HCT116 (cell line): Measurements from ENCODE around the gene LYRM1. TPM values are rescaled to one million over a fixed set of nuclear protein-coding genes. Genes with fewer than 3 reads are reported as not detected.

Experiments
- ATAC-seq: fragments of 200-7000 bp; cut with Tn5 transposase; 2 replicates; pipeline ENCODE4 v1.9.1; 2020; ENCODE audit warnings: mild to moderate bottlenecking, moderate library complexity
- BruUV-seq: library from RNA; stranded (reverse); fragments of 400-500 nt; replicated peaks from 2 replicates; lab custom pipeline; 2021; lab: Mats Ljungman, UMichigan
- CTCF ChIA-PET: fragments of 300-600 bp; sonication (Branson Sonifier 250); formaldehyde crosslinking; loops from one replicate; lab custom pipeline; 2021; ENCODE audit warnings: antibody characterized with exemption; lab: Charles Lee
- POLR2A ChIA-PET: fragments of 300-600, 350-600 bp; sonication (Branson Sonifier 250); formaldehyde crosslinking; loops from one replicate; lab custom pipeline; 2021; ENCODE audit warnings: antibody characterized with exemption; lab: Charles Lee
- RAD21 ChIA-PET, 2 experiments: fragments of 300-600 bp; sonication (Branson Sonifier 250); formaldehyde crosslinking; loops; one replicate each; lab custom pipeline; 2023; ENCODE audit warnings: low total read pairs in 2 of 2; ENCODE audit not compliant: uncharacterized antibody in 2 of 2, unreplicated experiment in 2 of 2, low non-redundant PET in 1 of 2; lab: Charles Lee
- DNase-seq: peaks from one replicate; pipeline ENCODE4 v3.0.0-alpha.2; 2010; ENCODE audit warnings: low read depth, low spot score
- H2AFZ ChIP-seq: fragments of 200-600 bp; shearing (Covaris generic), sonication (generic); 2 replicates; pipeline ENCODE4 v1.6.1; 2017; ENCODE audit warnings: low read depth, mixed run types, mixed read lengths, antibody characterized with exemption, low read length; ENCODE audit not compliant: poor library complexity, severe bottlenecking
- H3K27ac ChIP-seq: 2 replicates; pipeline ENCODE4 v1.5.1; 2012; ENCODE audit warnings: low read depth, low read length
- H3K27me3 ChIP-seq: fragments of 200-600 bp; sonication (generic); 2 replicates; pipeline ENCODE4 v1.6.1; 2016; ENCODE audit warnings: mixed run types, low read length, mixed read lengths; ENCODE audit not compliant: insufficient read depth
- H3K36me3 ChIP-seq, 2 experiments: fragments of 200-500 bp in 1 of 2; fragments of 200-600 bp in 1 of 2; sonication (Bioruptor generic) in 1 of 2; sonication (generic) in 1 of 2; 2 replicates each; pipeline versions ENCODE4 v1.5.1 to v1.6.1; 2014 to 2016; ENCODE audit warnings: low read length in 2 of 2, inconsistent platforms in 1 of 2, mixed read lengths in 1 of 2, mixed run types in 1 of 2; ENCODE audit not compliant: insufficient read depth in 2 of 2, control insufficient read depth in 1 of 2
- H3K4me1 ChIP-seq, 2 experiments: fragments of 200-600 bp in 1 of 2; sonication (generic) in 1 of 2; 2 replicates each; pipeline versions ENCODE4 v1.5.1 to v1.6.1; 2012 to 2017; ENCODE audit warnings: low read length in 2 of 2, inconsistent platforms in 1 of 2, mild to moderate bottlenecking in 1 of 2, mixed read lengths in 1 of 2, mixed run types in 1 of 2, moderate library complexity in 1 of 2; ENCODE audit not compliant: insufficient read depth in 2 of 2, control insufficient read depth in 1 of 2
- H3K4me2 ChIP-seq: fragments of 200-600 bp; sonication (generic); 2 replicates; pipeline ENCODE4 v1.6.1; 2017; ENCODE audit warnings: mixed run types, low read length, mixed read lengths
- H3K4me3 ChIP-seq, 2 experiments: fragments of 200-600 bp in 1 of 2; sonication (generic) in 1 of 2; replicated peaks in 1 of 2; 2 replicates each; pipeline ENCODE4 v1.5.1; 2011 to 2016; ENCODE audit warnings: low read length in 2 of 2, control low read depth in 1 of 2, low read depth in 1 of 2, mild to moderate bottlenecking in 1 of 2, mixed read lengths in 1 of 2, mixed run types in 1 of 2
- H3K79me2 ChIP-seq: fragments of 200-600 bp; sonication (generic); 2 replicates; pipeline ENCODE4 v1.6.1; 2017; ENCODE audit warnings: mild to moderate bottlenecking, mixed run types, low read length, moderate library complexity, mixed read lengths; ENCODE audit not compliant: insufficient read depth
- H3K9ac ChIP-seq: fragments of 200-600 bp; sonication (generic); 2 replicates; pipeline ENCODE4 v1.6.1; 2016; ENCODE audit warnings: low read length, mixed read lengths
- H3K9me2 ChIP-seq: fragments of 200-600 bp; sonication (generic), shearing (Covaris generic); 2 replicates; pipeline ENCODE4 v1.6.1; 2017; ENCODE audit warnings: mixed run types, mild to moderate bottlenecking, moderate library complexity; ENCODE audit not compliant: insufficient read depth
- H3K9me3 ChIP-seq, 2 experiments: fragments of 200-500 bp in 1 of 2; fragments of 200-600 bp in 1 of 2; sonication (Bioruptor generic) in 1 of 2; sonication (generic) in 1 of 2; 2 replicates each; pipeline ENCODE4 v1.6.1; 2014 to 2017; ENCODE audit warnings: low read length in 2 of 2, mixed read lengths in 2 of 2, inconsistent platforms in 1 of 2, low read depth in 1 of 2, mild to moderate bottlenecking in 1 of 2, mixed run types in 1 of 2, moderate library complexity in 1 of 2; ENCODE audit not compliant: control insufficient read depth in 1 of 2, insufficient read depth in 1 of 2
- H4K20me1 ChIP-seq: fragments of 200-600 bp; sonication (generic), shearing (Covaris generic); 2 replicates; pipeline ENCODE4 v1.6.1; 2017; ENCODE audit warnings: mixed run types, mild to moderate bottlenecking, moderate library complexity; ENCODE audit not compliant: insufficient read depth
- CBX3 ChIP-seq: IDR thresholded peaks from 2 replicates; pipeline ENCODE4 v1.6.1; 2012; ENCODE audit warnings: low read depth
- CEBPB ChIP-seq: IDR thresholded peaks from 2 replicates; pipeline ENCODE4 v1.6.1; 2012; ENCODE audit warnings: low read depth
- CTCF ChIP-seq, 3 experiments: fragments of 200-600 bp in 1 of 3; sonication (generic) in 1 of 3; IDR thresholded peaks in 2 of 3; conservative IDR thresholded peaks in 1 of 3; 2 replicates each; pipeline ENCODE4 v1.5.1; 2012 to 2017; ENCODE audit warnings: low read depth in 2 of 3, low read length in 2 of 3, antibody characterized with exemption in 1 of 3, borderline replicate concordance in 1 of 3, control low read depth in 1 of 3, mild to moderate bottlenecking in 1 of 3, mixed read lengths in 1 of 3, mixed run types in 1 of 3, moderate library complexity in 1 of 3; ENCODE audit not compliant: insufficient read depth in 1 of 3
- ELF1 ChIP-seq: IDR thresholded peaks from 2 replicates; pipeline ENCODE4 v1.6.1; 2012; ENCODE audit warnings: low read depth, borderline replicate concordance
- EZH2 ChIP-seq: fragments of 200-600 bp; sonication (generic); IDR thresholded peaks from 2 replicates; pipeline ENCODE4 v1.6.1; 2017; ENCODE audit warnings: antibody characterized with exemption, mixed run types
- FOSL1 ChIP-seq: IDR thresholded peaks from 2 replicates; pipeline ENCODE4 v1.6.1; 2012; ENCODE audit warnings: low read depth
- JUND ChIP-seq: IDR thresholded peaks from 2 replicates; pipeline ENCODE4 v1.6.1; 2012
- POLR2A ChIP-seq: IDR thresholded peaks from 2 replicates; pipeline ENCODE4 v1.7.0; 2011; ENCODE audit warnings: borderline replicate concordance; ENCODE audit not compliant: insufficient read depth, insufficient read length; ENCODE audit errors: extremely low read depth
- POLR2AphosphoS5 ChIP-seq: IDR thresholded peaks from 2 replicates; pipeline ENCODE4 v1.6.1; 2011; ENCODE audit warnings: mild to moderate bottlenecking, low read depth, low read length, moderate library complexity
- REST ChIP-seq: IDR thresholded peaks from 2 replicates; pipeline ENCODE4 v1.6.1; 2012; ENCODE audit warnings: low read depth
- SIN3A ChIP-seq: IDR thresholded peaks from 2 replicates; pipeline ENCODE4 v1.6.1; 2012; ENCODE audit warnings: low read depth
- SP1 ChIP-seq: IDR thresholded peaks from 2 replicates; pipeline ENCODE4 v1.6.1; 2012; ENCODE audit warnings: low read depth
- TCF7L2 ChIP-seq: IDR thresholded peaks from 2 replicates; pipeline ENCODE4 v1.7.0; 2011; ENCODE audit warnings: borderline replicate concordance, inconsistent platforms; ENCODE audit not compliant: insufficient read depth, insufficient read length; ENCODE audit errors: extremely low read depth
- intact Hi-C: fragments of 100-400 bp; cut with micrococcal nuclease; formaldehyde crosslinking; loops from 2 replicates; pipeline ENCODE4 v1.10.0; 2022
- total RNA-seq: library from RNA; stranded (reverse); gene quantifications from one replicate; pipeline ENCODE4 v1.2.1, GENCODE V29; 2021; ENCODE audit not compliant: unreplicated experiment

The LYRM1 gene
- total RNA-seq, 1 experiment from 2014 or later: 26.7 TPM

- Histone ChIP-seq H3K9me3 (no peaks in the 10 kb centered on the region), H3K4me2 (peak overlapping the region; percentile 60), H3K79me2 (peaks cover 86% of the 10 kb centered on the region), H3K27ac (peak overlapping the region; percentile 52; the same call in 1 of the 2 replicates), H3K9me2 (no peaks in the 10 kb centered on the region), H3K27me3 (no peaks in the 10 kb centered on the region), H3K4me1 (peaks cover 38 to 42% of the 10 kb centered on the region in 2 experiments), H3K9ac (peak overlapping the region; percentile 23), H3K36me3 (no peaks in the 10 kb centered on the region), H3K4me3 (no peak overlapping the region), H2AFZ (no peak overlapping the region), H4K20me1 (no peaks in the 10 kb centered on the region)
- DNase-seq (no peak), ATAC-seq (peak; percentile 37)
- RAD21 ChIA-PET: no interaction called here
- intact Hi-C loops: no loop called here
- BruUV-seq: no TSS peak
- TF ChIP-seq SP1 (no peak), POLR2AphosphoS5 (no peak), REST (no peak), EZH2 (no peak), ELF1 (no peak), JUND (no peak), TCF7L2 (no peak), CBX3 (no peak), SIN3A (no peak), POLR2A (no peak), FOSL1 (no peak), CEBPB (no peak), CTCF (IDR thresholded peaks at IDR 0.05 in 2 of 3, conservative IDR thresholded peaks at IDR 0.05 in 1 of 3; ENCODE audit: borderline replicate concordance in 1 of 3, insufficient read depth in 1 of 3, low read depth in 2 of 3, low read length in 2 of 3) (no peak)
- POLR2A ChIA-PET: interaction anchor here (1.3 kb wide), 1 partner anchor 13 kb away, joined by 4 read pairs; no protein-coding TSS in a partner anchor
- CTCF ChIA-PET: interaction anchor here (1.7 kb wide), 1 partner anchor 10 kb away, joined by 5 read pairs; no protein-coding TSS in a partner anchor
These were observed 21.9 kb upstream of the LYRM1 start for GRCh38 chr16:20878682-20879147.
